Glomerular visceral epithelial cell (primary cell): Measurements from ENCODE around the gene DCLK1.
"Not testable (repeated sequence)": the region's sequence is repeated elsewhere in the genome, so short reads cannot be mapped to it uniquely, and the experiment has no call there.

Experiments
- DNase-seq: peaks from one replicate; pipeline ENCODE4 v3.0.0-alpha.2; 2016; ENCODE audit errors: extremely low spot score

Gene DCLK1

DNA sequence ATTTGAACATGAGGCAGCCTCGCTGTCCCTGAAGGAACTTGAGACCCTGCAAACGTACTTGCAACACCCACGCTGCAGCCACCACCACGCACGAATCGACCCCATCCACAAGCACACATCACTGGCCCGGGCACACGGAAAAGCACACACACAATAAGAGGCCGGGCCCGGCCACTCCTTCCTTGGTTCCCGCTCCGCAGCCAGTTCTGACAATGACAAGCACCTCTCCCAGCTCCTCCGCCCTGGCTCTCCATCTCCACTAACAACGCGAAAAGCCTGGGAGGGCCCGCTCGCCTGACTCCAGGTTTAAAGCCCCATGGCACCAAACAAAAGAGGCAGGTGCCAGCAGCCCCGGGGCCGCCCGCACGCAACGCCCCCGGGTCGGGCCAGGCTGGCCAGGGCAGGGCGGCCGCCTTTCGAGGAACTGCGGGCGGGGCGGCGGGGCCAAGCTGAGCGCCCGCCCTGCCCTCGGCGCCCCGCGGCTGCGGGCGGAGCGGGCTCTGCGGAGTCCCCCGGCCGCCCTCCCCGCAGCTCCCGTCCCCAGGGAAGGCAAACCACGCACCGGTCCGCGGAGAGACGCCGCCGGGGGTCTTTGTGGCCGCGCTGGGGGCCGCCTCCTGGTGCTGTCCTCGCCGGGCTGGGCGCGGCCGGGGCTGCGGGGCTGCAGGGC lies 495 bp downstream of the DCLK1 start:
- DNase-seq = peak; percentile 25

DNA sequence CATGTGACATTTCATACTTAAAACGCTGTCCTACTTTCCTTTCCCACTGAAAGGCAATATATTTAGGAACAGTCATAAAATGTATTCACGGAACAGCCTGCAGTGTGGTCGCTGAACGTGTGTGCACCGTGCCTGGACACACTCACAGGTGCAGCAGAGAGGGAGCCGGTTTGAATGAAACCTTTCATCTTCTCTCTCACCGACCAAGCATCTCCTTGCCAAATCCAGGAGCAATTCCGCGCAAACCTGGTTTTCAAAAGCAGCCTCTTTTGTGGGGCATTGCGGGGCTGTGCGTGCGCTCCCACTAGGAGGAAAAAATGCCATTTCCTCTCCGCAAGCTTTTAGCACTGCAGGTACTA lies 1.0 kb downstream of the DCLK1 start:
- no peak for DNase-seq

DNA sequence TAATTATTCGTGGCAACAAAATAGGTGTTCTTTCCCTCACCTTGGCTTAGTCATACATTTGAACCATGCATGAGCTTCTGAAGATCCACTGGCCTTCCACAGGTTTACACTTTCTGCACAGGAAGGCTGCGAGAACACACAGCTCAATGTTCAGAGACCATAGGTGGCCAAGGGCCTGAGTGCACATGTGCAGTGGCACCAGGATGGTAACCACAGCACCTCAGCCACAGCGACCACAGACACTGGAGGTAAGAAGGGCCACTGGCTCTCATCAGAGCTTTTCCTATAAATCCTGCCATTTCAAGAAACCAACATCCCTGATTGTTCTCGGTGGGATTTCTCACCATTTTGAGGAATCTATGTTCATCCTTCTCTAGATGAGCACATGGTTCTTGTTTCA lies 1.6 kb downstream of the DCLK1 start:
- DNase-seq = no peak

DNA sequence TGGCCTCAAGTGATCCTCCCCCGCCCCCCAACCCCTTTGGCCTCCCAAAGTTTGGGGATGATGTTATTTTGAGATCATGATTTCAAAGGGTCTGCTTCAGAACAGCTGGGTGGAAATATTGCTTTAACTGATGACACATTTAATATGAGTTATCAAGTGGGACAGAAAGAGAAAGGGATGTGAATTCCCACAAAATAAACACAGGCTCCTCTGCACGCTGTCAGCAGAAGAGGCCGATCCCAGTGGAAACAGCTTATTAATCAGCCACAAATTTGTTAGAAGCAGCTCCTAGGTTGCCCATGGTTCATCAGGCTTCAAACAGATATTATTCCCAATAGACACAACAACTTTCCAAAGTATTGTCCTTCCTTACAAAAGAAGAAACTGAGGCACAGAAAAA lies 4.7 kb downstream of the DCLK1 start:
- DNase-seq = no peak

DNA sequence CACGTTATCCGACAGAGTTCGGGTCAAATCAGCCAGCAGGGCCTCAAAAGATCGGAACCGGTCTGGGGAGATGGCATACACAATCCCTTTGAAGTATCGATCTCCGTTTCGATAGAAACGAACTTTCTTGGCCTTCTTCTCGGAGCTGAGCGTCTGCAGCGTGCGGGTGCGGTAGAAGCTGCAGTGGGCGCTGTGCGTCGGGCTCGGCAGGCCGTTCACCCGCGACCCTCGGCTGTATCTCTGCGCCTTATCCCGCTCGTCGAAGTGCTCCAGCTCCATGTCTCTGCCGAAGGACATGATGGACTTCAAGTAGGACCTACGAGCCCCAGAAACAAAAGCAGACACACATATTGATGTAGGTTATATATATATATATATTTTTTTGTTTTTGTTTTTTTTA lies 5.3 kb downstream of the DCLK1 start:
- DNase-seq = no peak

DNA sequence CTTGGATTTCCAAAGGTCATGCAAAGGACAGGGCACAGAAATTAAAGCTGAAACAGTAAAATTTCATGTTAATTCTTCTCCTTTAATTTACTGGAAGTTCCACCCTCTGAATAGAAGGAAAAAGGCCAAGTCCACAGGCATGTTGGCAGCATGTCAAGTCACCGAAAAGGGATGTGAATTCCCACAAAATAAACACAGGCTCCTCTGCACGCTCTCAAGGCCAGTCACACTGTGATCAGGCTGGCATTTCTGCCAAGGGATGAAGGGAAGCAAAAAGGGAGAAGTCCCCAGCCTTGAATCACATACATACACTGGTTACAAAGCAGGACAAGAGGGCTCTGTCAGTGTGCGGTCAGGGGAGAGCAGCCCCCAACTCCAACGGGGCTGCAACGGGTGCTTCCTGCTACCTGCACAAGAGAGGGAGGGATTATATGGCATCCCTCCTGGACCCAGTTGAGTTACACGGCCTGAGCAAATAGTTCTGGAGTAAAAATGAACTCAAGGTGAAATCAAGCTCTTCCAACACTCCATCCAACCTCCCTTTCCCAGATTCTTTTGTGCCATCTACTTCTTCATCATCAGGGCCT lies 6.9 kb downstream of the DCLK1 start:
- peak; percentile 49 for DNase-seq

DNA sequence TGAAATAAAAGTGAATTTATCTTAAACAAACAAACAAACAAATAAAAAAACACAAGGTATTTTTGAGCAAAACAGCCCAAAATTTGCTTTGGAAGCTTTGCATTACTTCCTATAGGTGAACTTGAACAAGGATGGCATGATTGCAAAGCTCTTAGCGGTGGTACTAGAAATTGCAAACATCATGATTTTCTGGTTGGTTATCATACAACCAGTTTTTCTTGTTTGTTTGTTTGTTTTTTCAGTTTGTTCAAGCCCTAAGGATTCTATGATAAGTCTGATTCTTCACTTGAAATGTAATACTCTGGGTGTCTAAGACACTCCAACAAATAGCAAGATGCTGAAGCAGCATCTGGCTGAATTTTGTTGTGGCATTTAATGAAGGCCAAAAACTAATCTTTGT lies 15.9 kb downstream of the DCLK1 start:
- DNase-seq = no peak

DNA sequence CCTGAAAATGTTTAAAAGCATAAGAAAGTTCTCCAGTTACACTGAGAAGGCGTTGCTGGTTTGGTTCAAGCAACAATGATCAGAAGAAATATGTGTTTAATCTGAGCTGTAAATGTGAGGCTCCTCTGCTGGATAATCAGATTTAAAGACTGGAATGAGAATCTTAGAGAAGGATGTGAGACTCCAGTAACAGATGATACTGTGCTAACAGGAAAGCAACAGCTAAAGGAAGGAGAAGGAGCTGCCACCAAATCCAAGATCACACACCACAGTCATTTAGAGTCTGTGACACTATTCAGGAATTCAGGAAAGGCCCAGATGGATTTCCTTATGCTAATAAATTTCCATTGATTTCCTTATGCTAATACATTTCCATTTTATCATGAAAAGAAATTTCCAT lies 16.9 kb downstream of the DCLK1 start:
- DNase-seq = no peak

DNA sequence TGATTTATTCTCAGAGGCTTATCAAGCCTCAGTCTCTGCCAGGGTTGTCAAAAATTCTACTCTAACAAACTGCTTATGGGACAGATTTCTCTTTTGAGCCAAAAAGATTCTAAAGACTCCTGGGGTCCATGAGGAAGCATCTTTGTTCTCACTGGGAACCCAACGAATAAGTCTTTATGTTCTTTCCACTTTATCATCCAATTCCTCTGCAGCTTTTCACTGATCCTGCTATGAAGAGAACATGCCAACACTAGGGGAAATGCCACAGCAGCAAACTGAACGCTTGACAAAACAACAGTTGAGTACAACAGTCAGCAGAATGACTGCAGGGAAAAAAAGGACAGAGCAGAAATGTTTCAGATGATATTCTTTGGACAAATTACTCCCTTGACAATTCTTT lies 22.2 kb downstream of the DCLK1 start:
- no peak for DNase-seq

DNA sequence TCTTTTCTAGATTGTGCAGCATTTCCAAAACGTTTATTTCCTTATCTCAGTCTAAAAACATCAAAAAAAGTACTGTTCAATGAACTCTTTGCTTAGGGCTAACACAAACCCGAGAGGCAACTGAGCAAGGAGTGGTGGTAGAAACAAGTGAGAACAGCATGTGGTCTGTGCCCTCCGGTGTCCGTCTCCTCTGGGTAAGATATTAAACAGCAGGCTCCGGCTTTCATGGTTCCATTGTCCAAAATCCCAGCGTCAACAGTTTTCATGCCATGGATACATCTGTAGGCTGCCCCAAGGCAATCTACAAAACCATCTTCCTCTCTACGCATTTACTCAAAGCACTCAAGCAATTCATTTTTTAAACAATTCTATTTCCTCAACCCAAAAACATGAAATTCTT lies 22.8 kb downstream of the DCLK1 start:
- no peak for DNase-seq

DNA sequence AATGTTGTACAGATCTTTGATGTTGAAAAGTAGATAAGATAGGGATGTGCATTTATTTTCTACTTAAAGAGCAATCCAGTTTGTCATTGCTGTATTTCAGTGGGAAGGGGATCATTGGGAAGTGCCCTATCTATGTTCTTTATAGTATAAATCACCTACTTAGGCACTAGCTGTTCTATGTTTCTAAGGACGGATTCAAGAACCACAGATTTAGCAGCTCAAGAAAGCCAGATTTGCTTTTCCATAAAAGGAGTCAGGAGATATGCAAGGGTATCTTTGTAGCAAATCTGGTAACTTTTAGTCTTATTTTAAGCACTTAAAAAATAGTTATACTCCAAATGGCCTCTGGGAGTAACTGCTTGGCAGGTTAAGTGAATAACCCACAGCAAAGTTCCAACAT lies 23.7 kb downstream of the DCLK1 start:
- no peak for DNase-seq

DNA sequence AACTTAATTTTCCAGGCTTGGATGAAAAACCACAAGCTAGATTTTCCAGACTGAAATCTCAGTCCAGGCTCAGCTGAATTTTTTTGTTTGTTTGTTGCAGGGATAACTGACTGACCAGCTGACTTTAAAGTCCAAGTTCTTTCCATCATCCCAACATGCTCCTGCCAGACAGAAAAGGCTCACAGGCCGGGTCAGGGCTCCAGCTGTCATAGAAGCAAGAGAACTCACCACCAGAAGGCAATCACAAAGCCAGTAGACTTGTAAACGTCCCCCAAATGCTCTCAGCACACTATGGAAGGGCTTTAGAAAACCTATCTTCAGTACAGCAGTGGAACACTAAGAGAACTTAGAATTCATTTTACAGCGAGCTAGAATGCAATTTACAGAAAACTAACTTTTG lies 25.5 kb downstream of the DCLK1 start:
- no peak for DNase-seq

DNA sequence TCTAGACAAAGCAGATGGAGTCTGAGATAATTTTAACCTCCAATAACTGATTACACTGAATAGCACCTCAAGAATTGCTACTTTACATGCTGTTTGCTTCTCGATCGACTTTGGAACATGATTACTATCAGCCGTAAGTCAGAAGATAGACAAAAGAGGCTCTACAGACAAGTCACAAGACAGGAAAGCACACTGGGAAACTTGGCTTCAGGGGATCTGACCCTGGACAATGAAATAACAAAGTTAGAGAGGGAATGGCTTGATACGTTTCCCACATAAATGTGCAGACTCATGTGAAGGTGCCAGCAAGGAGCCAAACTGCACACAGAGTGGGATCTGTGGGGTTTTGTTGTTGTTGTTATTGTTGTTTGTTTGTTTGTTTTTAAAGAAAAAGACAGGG lies 28.5 kb downstream of the DCLK1 start:
- no peak for DNase-seq

DNA sequence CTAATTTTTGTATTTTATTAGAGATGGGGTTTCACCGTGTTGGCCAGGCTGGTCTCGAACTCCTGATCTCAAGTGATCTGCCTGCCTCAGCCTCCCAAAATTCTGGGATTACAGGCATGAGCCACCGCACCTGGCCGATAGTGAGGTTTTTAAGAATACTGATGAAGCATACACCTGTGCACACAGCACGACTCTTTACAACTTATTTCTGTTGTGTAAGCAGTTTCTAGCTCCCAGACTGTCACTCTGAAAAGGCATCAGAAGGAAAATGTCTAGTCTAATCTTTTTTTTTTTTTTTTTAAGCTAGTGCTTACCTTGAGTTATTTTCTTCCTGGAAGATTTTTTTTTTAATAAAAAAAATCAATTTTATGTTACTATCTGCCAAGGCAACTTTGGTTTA lies 29.3 kb downstream of the DCLK1 start:
- not testable (repeated sequence) for DNase-seq

DNA sequence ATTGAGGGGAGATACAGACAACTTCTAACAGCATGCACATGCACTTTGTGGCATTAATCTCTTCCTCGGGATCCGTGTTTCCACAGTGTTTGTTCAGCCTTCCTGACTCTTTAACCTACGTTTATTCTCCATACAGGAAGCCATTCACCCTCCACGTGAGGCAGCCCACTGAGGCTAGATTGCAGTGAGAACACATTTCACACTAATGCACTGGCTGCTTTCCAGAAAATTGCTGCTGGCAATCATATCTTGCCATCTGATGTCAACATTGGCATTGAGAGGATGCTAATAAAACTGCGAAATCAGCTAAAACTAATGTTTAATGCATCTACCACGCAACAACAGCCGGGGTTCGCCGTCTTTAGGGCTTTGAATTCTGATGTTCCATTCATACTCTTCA lies 30.0 kb downstream of the DCLK1 start:
- DNase-seq = no peak

DNA sequence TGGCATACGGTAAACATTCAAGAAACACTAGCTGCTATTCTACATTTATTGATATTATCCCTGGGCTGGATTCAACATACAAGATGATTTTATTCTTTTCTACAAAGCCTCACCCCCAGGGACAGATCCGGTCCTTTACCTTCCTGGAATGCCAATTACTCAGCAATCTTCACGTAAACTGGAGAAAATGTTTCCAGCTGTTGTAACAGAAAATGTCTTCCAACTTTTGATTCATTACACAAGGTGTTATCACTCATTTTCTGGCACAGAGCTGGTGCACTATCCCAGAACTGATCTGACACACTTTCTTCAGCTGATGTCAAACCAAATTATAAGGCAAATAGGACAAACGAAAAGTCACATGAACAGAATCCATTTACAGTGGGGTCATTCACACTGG lies 33.1 kb downstream of the DCLK1 start:
- peak; percentile 31 for DNase-seq

DNA sequence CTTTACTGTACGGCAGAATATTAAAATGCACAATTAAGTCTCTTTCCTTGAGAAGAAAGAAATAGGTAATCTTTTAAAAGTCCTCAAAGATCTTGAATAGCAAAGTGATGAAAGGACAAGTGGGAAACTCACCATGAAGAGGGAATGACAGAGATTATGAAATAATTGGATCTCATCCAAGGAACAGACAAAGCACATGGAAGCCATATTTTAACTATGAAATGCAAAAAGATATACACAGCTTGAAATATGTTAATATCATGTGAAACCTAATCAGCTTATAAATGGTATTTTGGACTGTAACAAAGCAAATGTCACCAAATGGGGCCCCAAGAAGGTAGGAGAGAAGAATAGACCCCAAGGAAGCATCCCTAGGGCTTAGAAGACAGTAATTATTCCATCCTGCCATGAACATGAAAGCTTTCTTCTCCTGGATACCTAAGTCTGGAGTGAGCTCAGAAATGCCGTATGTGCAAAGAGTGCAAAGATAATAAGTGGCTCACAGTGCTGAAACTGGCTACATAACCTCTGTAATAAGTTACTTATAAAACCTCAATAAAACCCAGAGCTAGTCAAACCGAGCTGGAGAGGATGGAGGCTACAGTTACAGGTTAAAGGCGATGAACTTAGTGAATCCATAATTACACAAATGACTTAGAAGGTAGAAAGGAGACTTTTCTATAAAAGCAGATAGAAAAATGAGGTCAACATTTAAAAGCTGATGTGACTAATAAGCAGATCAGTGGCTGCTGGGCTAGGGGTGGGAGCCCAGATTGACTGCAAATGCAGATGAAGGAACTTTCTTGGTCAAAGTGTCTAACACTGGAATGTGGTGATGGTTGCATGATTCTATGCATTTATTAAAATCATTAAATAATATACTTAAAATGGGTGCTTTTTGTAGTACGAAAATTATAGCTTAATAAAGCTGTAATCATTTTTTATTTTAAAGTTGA lies 34.4 kb downstream of the DCLK1 start:
- DNase-seq = peak; percentile 87

DNA sequence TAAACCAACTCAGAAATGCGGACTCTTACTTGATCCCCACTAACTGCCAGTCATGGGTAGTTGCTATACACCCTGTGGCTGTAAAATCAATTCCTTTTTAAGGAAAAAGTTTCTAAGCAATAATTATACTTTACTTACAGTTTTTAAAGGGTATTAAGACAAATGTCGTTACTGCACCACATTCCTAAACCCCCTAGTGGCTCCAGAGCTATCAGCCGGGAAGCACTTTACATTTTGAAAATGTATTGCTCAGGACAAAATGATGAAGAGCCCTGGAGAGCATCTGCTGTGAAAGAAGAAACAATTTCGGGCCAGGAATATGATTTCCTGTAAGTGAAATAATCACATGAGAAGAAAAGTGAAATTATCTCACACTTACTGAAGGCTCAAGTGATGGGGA lies 36.7 kb downstream of the DCLK1 start:
- no peak for DNase-seq

DNA sequence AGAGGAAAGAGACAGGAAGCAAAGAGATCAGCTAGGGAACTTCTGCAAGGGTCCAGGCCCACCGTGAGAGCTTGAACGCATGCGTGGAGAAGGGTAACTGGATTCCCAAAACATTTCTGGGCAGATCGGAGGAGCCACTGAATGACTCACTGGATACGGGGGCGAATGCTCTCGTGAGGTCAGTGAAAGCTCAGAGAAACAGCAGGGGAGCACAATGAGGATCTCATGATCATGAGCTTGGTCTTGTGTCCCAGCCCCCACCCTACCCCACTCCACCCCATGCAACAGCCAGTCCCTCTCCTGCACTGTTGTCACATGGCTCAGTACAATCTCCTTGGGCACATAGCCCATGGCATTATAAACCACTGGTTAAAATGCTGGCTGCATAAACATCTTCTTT lies 40.6 kb downstream of the DCLK1 start:
- no peak for DNase-seq

DNA sequence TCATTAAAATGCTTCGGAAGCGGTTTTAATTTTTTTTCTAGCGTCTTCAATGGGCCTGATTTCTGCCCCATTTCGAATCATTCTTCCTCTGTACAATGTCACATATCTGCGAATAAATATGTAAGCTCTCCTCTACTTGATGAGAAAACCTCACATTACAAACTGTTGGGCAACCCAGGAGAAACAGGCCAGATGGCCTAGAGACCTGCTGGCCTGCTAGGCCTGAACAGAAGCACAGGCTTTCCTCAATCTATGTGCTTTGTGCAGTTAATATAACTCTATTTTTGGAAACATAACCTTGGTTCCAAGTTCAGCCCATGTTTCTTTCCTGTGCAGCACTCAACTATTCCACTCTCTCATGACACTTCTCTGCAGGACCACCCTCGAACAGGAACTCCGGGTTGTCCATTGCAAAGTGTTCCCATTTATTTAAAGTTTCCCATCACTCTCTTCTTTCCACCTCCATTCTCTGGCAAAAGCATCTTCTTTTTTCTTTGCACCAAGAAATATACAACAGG lies 42.0 kb downstream of the DCLK1 start:
- no peak for DNase-seq

DNA sequence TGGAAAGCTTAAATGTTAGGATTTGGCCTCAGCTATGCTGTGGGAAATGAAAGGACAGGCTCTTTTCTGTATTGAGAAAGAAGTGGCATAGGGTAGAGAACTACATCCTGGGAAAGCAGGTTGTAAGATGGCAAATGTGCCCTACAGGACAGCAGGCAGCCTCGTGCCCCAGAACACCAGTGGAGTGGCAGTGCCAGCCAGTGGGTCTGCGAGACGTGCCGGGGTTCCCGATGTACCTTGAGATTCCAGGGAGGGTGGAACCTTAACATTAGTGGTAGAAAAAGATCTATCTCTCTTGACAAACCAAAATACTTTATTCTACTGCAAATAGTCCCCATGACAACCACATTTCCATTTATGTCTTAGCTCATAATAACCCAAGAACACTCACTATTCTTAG lies 42.7 kb downstream of the DCLK1 start:
- DNase-seq = no peak

DNA sequence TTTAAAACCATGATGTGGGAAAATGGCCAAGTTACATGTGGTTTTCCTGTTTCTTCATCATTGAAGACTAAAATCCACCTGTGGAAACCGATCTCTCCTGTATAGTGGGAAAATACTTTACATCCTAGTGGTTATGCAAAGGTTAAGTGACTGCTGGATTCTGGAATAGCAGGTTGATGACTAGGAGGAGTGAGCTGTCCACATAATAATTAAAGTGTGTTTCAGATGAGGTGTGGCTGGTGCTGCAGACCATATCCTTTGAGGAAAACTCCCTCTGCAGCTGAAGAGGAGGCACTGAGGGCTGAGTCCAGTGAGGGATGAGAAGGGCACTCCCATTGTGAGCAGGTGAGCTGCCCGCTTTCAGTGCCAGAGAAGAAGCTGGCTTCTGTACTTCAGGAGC lies 43.2 kb downstream of the DCLK1 start:
- peak; percentile 40 for DNase-seq

DNA sequence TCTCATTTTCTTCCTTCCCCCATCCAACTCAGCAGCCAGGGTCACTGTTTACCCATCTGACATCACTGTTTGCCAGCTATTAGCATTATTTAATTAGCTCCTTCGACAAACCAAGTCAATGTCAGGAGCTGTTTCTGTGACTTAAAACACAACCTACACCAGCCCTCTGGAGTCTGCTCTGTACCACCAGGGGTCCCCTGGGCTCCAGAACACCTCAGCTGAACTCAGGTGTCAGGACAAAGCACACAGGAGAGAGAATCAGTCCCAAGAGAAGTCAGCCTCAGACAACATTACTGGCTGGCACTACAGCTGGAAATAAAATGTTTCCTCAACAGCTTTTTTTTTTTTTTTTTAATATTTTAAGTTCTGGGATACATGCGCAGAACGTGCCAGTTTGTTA lies 45.1 kb downstream of the DCLK1 start:
- DNase-seq = no peak
